Parathyroid adenoma (tissue), 2 donors: ENCODE measurements around the gene C7orf57.
A peak's percentile ranks its signal among the peaks of the same experiment; 100 is the strongest.
"Not testable (repeated sequence)": the region's sequence is repeated elsewhere in the genome, so short reads cannot be mapped to it uniquely, and the experiment has no call there.

Experiments used
- H2AFZ ChIP-seq: fragments of 300-600 bp; sonication (generic); one replicate; pipeline ENCODE4 v1.7.0; 2017; ENCODE audit warnings: antibody characterized with exemption, mild to moderate bottlenecking
- H3K27ac ChIP-seq: fragments of 300-600 bp; sonication (generic); one replicate; pipeline ENCODE4 v1.7.0; 2017
- H3K27me3 ChIP-seq: fragments of 300-600 bp; sonication (generic); one replicate; pipeline ENCODE4 v1.7.0; 2017; ENCODE audit warnings: low read length; ENCODE audit not compliant: control insufficient read depth, insufficient read depth
- H3K36me3 ChIP-seq: fragments of 300-600 bp; sonication (generic); one replicate; pipeline ENCODE4 v1.7.0; 2017; ENCODE audit warnings: low read length; ENCODE audit not compliant: control insufficient read depth, insufficient read depth
- H3K4me1 ChIP-seq: fragments of 300-600 bp; sonication (generic); one replicate; pipeline ENCODE4 v1.7.0; 2017; ENCODE audit warnings: control low read depth
- H3K4me2 ChIP-seq: fragments of 300-600 bp; sonication (generic); one replicate; pipeline ENCODE4 v1.7.0; 2017; ENCODE audit warnings: low read length
- H3K4me3 ChIP-seq: fragments of 300-600 bp; sonication (generic); one replicate; pipeline ENCODE4 v1.7.0; 2017; ENCODE audit warnings: low read depth, low read length
- H3K79me2 ChIP-seq: fragments of 300-600 bp; sonication (generic); one replicate; pipeline ENCODE4 v1.7.0; 2017; ENCODE audit warnings: control low read depth
- H3K9ac ChIP-seq: fragments of 300-600 bp; sonication (generic); one replicate; pipeline ENCODE4 v1.7.0; 2017; ENCODE audit warnings: mild to moderate bottlenecking
- H3K9me3 ChIP-seq: fragments of 300-600 bp; sonication (generic); one replicate; pipeline ENCODE4 v1.7.0; 2017; ENCODE audit warnings: low read length; ENCODE audit not compliant: control insufficient read depth
- CTCF ChIP-seq: fragments of 300-600 bp; sonication (generic); IDR thresholded peaks from one replicate; pipeline ENCODE4 v1.7.0; 2017; ENCODE audit warnings: antibody characterized with exemption, mild to moderate bottlenecking
- donor health status: primary hyperparathyroidism.

The C7orf57 gene

GRCh38 chr7:48035301-48035966 is at the start of gene C7orf57:
C7orf57 (plus strand) TSS chr7:48035543; CDS start chr7:48036309, 766 bp downstream.
- H3K79me2 ChIP-seq: no peaks in the 10 kb centered on the region
- H3K27me3 ChIP-seq: no peaks in the 10 kb centered on the region
- H3K9me3 ChIP-seq: no peaks in the 10 kb centered on the region
- H3K4me3 ChIP-seq: peak within 1 kb of the TSS; percentile 67
- no peaks in the 10 kb centered on the region for H3K36me3 ChIP-seq
- no peak within 1 kb of the TSS for H3K27ac ChIP-seq
- peak; percentile 51 for TF ChIP-seq CTCF
- no peak within 1 kb of the TSS for H3K9ac ChIP-seq
- H3K4me2 ChIP-seq: peak within 1 kb of the TSS; percentile 95
- peak within 1 kb of the TSS; percentile 91 for H2AFZ ChIP-seq
- H3K4me1 ChIP-seq: no peaks in the 10 kb centered on the region

GRCh38 chr7:47988496-47989386 is 46.6 kb upstream of the C7orf57 start:
- H3K4me1 ChIP-seq: no peaks in the 10 kb centered on the region
- no peaks in the 10 kb centered on the region for H3K79me2 ChIP-seq
- H2AFZ ChIP-seq: no peak overlapping the region
- no peak overlapping the region for H3K9ac ChIP-seq
- no peaks in the 10 kb centered on the region for H3K36me3 ChIP-seq
- H3K4me2 ChIP-seq: no peak overlapping the region
- H3K4me3 ChIP-seq: no peak overlapping the region
- peak; percentile 15 for TF ChIP-seq CTCF
- H3K9me3 ChIP-seq: no peaks in the 10 kb centered on the region
- H3K27ac ChIP-seq: no peak overlapping the region
- no peaks in the 10 kb centered on the region for H3K27me3 ChIP-seq

GRCh38 chr7:47989607-47990400 is 45.5 kb upstream of the C7orf57 start:
- H3K79me2 ChIP-seq, H3K27me3 ChIP-seq, H3K4me2 ChIP-seq, H3K4me1 ChIP-seq, H3K9ac ChIP-seq, H3K27ac ChIP-seq, H3K36me3 ChIP-seq, H3K9me3 ChIP-seq, H2AFZ ChIP-seq, H3K4me3 ChIP-seq: not testable (repeated sequence)

- Histone ChIP-seq H3K9me3 (no peaks in the 10 kb centered on the region), H3K27ac (no peak overlapping the region), H3K27me3 (no peaks in the 10 kb centered on the region), H3K4me3 (no peak overlapping the region), H3K79me2 (no peaks in the 10 kb centered on the region), H3K9ac (no peak overlapping the region), H3K4me2 (no peak overlapping the region), H3K36me3 (no peaks in the 10 kb centered on the region), H3K4me1 (no peaks in the 10 kb centered on the region), H2AFZ (no peak overlapping the region)
- TF ChIP-seq CTCF: no peak
Measured at GRCh38 chr7:47990592-47990991, 44.8 kb upstream of the C7orf57 start.

- TF ChIP-seq CTCF: no peak
- H3K4me3 ChIP-seq: peak overlapping the region; percentile 45
- H3K27me3 ChIP-seq: no peaks in the 10 kb centered on the region
- H3K4me2 ChIP-seq: peak overlapping the region; percentile 69
- peak overlapping the region; percentile 94 for H2AFZ ChIP-seq
- no peaks in the 10 kb centered on the region for H3K36me3 ChIP-seq
- H3K9ac ChIP-seq: no peak overlapping the region
- no peaks in the 10 kb centered on the region for H3K79me2 ChIP-seq
- no peaks in the 10 kb centered on the region for H3K9me3 ChIP-seq
- H3K4me1 ChIP-seq: no peaks in the 10 kb centered on the region
- peak overlapping the region; percentile 13 for H3K27ac ChIP-seq
Measured at GRCh38 chr7:47991270-47991669, 44.1 kb upstream of the C7orf57 start.
